Umbilical cord (tissue), 2 donors: Measurements from ENCODE around the gene HOXC4. TPM values are rescaled to one million over a fixed set of nuclear protein-coding genes. Genes with fewer than 3 reads are reported as not detected.
"Not testable (repeated sequence)": the region's sequence is repeated elsewhere in the genome, so short reads cannot be mapped to it uniquely, and the experiment has no call there.

Experiments
- DNase-seq: peaks from one replicate; pipeline ENCODE4 v3.0.0-alpha.2; 2015; ENCODE audit warnings: low spot score
- total RNA-seq: library from RNA; depleted of rRNA; stranded (reverse); fragments of >200 nt; gene quantifications from one replicate; pipeline ENCODE4 v1.2.3, GENCODE V29; 2014; ENCODE audit warnings: low replicate concordance; ENCODE audit not compliant: insufficient read depth

HOXC4 gene
- total RNA-seq, 1 donor from 2014 or later = 3.4 TPM

GRCh38 chr12:54039417-54040147, 14.1 kb upstream of the HOXC4 start:
- peak; percentile 96 for DNase-seq

GRCh38 chr12:54040148-54040494, 13.5 kb upstream of the HOXC4 start:
- DNase-seq = no peak

GRCh38 chr12:54040648-54041047, 13.0 kb upstream of the HOXC4 start:
- DNase-seq = no peak

GRCh38 chr12:54041097-54041690, 12.4 kb upstream of the HOXC4 start:
- DNase-seq = no peak

- DNase-seq = not testable (repeated sequence)
Observed at GRCh38 chr12:54042033-54042432, 11.6 kb upstream of the HOXC4 start.

- peak; percentile 76 for DNase-seq
Observed at GRCh38 chr12:54042970-54043853, 10.4 kb upstream of the HOXC4 start.

GRCh38 chr12:54044425-54045103, 9.1 kb upstream of the HOXC4 start:
- no peak for DNase-seq

GRCh38 chr12:54045401-54045800, 8.2 kb upstream of the HOXC4 start:
- DNase-seq = no peak

GRCh38 chr12:54045868-54046521, 7.6 kb upstream of the HOXC4 start:
- no peak for DNase-seq

GRCh38 chr12:54046809-54047159, 6.9 kb upstream of the HOXC4 start:
- no peak for DNase-seq

GRCh38 chr12:54047160-54047963, 6.3 kb upstream of the HOXC4 start:
- no peak for DNase-seq

- no peak for DNase-seq
Observed at GRCh38 chr12:54047964-54048303, 5.7 kb upstream of the HOXC4 start.

GRCh38 chr12:54048406-54049093, 5.1 kb upstream of the HOXC4 start:
- no peak for DNase-seq

GRCh38 chr12:54049108-54049507, 4.5 kb upstream of the HOXC4 start:
- DNase-seq = no peak

- DNase-seq = no peak
Observed at GRCh38 chr12:54050482-54050810, 3.2 kb upstream of the HOXC4 start.

GRCh38 chr12:54051026-54051842, 2.4 kb upstream of the HOXC4 start:
- DNase-seq = no peak

GRCh38 chr12:54051874-54052437, 1.7 kb upstream of the HOXC4 start:
- no peak for DNase-seq

- DNase-seq = no peak
Observed at GRCh38 chr12:54052438-54053002, 1.1 kb upstream of the HOXC4 start.
